Lung (tissue), 12 donors: ENCODE data around the gene CCL19. TPM values are rescaled to one million over a fixed set of nuclear protein-coding genes. Genes with fewer than 3 reads are reported as not detected.

Experiments
- ATAC-seq: fragments of 200-7000 bp; cut with Tn5 transposase; one replicate; pipeline ENCODE4 v1.9.1; 2020; ENCODE audit warnings: moderate number of reproducible peaks; ENCODE audit not compliant: insufficient read depth, low FRiP score
- DNase-seq, 3 donors: peaks; one replicate each; pipeline ENCODE4 v3.0.0-alpha.2; 2013 to 2017
- H3K27ac ChIP-seq, 2 donors: one replicate each; pipeline ENCODE4 v1.5.1; 2013; ENCODE audit warnings: mild to moderate bottlenecking in 2 of 2, moderate library complexity in 2 of 2, control low read depth in 1 of 2, inconsistent platforms in 1 of 2, low read depth in 1 of 2, low read length in 1 of 2
- H3K27me3 ChIP-seq, 3 donors: one replicate each; pipeline ENCODE4 v1.5.1; 2013; ENCODE audit warnings: low read length in 2 of 3; ENCODE audit not compliant: control insufficient read depth in 3 of 3, insufficient read depth in 3 of 3
- H3K36me3 ChIP-seq, 4 donors: one replicate each; pipeline ENCODE4 v1.5.1; 2013; ENCODE audit warnings: low read length in 4 of 4, mild to moderate bottlenecking in 1 of 4, moderate library complexity in 1 of 4; ENCODE audit not compliant: control insufficient read depth in 4 of 4, insufficient read depth in 4 of 4
- H3K4me1 ChIP-seq, 5 donors: one replicate each; pipeline ENCODE4 v1.5.1; 2013; ENCODE audit warnings: low read length in 5 of 5, mild to moderate bottlenecking in 2 of 5, moderate library complexity in 1 of 5; ENCODE audit not compliant: control insufficient read depth in 5 of 5, insufficient read depth in 5 of 5
- H3K4me3 ChIP-seq: one replicate; pipeline ENCODE4 v1.5.1; 2013; ENCODE audit warnings: mild to moderate bottlenecking, control low read depth, moderate library complexity
- H3K9ac ChIP-seq, 2 donors: one replicate each; pipeline ENCODE4 v1.5.1; 2013; ENCODE audit warnings: low read length in 2 of 2, control low read depth in 1 of 2; ENCODE audit not compliant: insufficient read depth in 1 of 2
- H3K9me3 ChIP-seq, 4 donors: one replicate each; pipeline ENCODE4 v1.5.1; 2013; ENCODE audit warnings: low read length in 3 of 4, mild to moderate bottlenecking in 1 of 4, moderate library complexity in 1 of 4; ENCODE audit not compliant: control insufficient read depth in 4 of 4, insufficient read depth in 3 of 4
- WGBS, 2 donors: extraction: QIAGEN DNeasy Blood & Tissue Kit; methylation state at CpG; one replicate each; pipeline ENCODE4 v1.1.7; 2013; 5-methylcytosine and 5-hydroxymethylcytosine counted together
- polyA plus RNA-seq, 2 donors: library from polyadenylated mRNA; stranded (reverse); fragments of 200-250 nt; gene quantifications; one replicate each; pipeline ENCODE4 v1.2.1, GENCODE V29; 2013
- total RNA-seq, 2 donors: library from RNA; depleted of rRNA in 1 of 2; stranded (reverse); fragments of >200 nt in 1 of 2; gene quantifications; one replicate each; pipeline ENCODE4 v1.2.1, GENCODE V29; 2014 to 2021
- TF ChIP-seq, protein P1 (sequence below): IDR thresholded peaks from 2 replicates; pipeline ENCODE4 v1.5.1; 2012; ENCODE audit warnings: mild to moderate bottlenecking; ENCODE audit errors: control extremely low read depth, extremely low read depth
- donor health status: control.
- donor health status: control.
- donor health status: Bipolar disorder and iron deficiency.
- donor health status: healthy.
- donor health status: DM: yes; HTN: yes; CAD: no.

The CCL19 gene
- total and polyA plus RNA-seq, 4 donors, result 6.5 to 81.5 (median 26.6) TPM

DNA sequence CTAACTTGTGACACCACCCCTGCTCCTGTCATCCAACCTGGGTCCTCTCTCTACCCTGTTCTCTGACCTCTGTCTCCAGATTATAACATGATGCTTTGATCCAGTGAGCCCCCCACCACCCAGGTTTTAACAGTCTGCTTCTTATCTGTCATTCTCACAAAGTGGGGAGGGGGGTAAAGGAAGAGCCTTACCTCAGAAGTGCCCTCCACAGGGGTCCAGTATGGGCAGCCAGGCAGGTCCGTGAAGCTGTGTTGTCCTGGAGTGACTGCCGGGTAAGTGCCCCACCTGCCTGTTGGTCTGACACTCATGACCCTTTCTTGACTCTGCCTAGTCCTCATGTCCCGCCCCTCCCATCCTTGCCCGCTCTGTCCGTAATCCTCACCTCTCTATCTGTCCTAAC is 35.7 kb downstream of the CCL19 start:
- WGBS, 2 donors, result 78 to 86% methylated on average over 5 of the region's 5 CpGs
- ATAC-seq, result no peak

DNA sequence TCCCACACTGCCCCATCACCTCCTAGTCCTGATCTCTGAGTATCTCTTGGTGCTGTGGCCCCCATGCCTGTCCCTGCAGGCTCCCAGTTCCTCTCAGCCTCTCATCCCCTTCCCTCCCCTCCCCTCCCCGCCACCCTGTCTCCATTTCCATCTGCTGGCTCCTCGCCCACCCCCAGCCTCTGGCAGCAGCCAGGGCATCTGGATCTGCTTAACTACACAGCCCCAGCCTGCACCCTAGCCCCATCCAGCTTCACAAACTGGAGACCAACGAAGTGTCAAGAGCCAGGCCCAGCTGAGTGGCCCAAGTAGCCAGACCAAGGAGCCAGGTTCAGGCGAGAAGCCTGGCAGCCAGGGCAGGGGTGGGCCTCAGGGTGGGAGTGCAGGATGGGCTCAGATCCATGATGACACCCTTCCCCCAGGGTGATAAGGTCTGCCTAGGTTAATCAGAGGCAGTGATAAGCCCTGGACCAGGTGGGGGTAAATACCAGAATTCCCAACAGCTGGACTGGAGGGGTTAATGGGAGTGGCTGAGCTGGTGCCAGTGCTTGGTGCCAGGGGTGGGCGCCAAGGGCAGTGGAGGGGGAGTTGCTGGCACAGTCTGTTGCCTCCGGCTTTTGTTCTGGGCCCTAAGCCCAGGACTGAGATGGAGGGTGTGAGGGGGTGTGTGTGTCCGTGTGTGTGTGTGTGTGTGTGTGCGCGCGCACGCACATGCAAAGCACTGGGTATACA is 36.6 kb downstream of the CCL19 start:
- H3K9me3 ChIP-seq, result no peaks in the 10 kb centered on the region
- H3K9ac ChIP-seq, result no peak overlapping the region
- H3K4me3 ChIP-seq, result no peak overlapping the region
- ATAC-seq (no peak), DNase-seq (peak; percentile 91 to 95 (median 92))
- H3K4me1 ChIP-seq, result peaks cover 12 to 53% (median 35%) of the 10 kb centered on the region in 5 donors
- 49 to 61% methylated on average over 11 of the region's 11 CpGs for WGBS, 2 donors
- peaks cover 0 to 15% (median 8%) of the 10 kb centered on the region in 4 donors for H3K36me3 ChIP-seq
- TF ChIP-seq, protein P1, sequence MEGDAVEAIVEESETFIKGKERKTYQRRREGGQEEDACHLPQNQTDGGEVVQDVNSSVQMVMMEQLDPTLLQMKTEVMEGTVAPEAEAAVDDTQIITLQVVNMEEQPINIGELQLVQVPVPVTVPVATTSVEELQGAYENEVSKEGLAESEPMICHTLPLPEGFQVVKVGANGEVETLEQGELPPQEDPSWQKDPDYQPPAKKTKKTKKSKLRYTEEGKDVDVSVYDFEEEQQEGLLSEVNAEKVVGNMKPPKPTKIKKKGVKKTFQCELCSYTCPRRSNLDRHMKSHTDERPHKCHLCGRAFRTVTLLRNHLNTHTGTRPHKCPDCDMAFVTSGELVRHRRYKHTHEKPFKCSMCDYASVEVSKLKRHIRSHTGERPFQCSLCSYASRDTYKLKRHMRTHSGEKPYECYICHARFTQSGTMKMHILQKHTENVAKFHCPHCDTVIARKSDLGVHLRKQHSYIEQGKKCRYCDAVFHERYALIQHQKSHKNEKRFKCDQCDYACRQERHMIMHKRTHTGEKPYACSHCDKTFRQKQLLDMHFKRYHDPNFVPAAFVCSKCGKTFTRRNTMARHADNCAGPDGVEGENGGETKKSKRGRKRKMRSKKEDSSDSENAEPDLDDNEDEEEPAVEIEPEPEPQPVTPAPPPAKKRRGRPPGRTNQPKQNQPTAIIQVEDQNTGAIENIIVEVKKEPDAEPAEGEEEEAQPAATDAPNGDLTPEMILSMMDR, result no peak
- H3K27ac ChIP-seq, result peak overlapping the region; percentile 60 to 88
- H3K27me3 ChIP-seq, result no peaks in the 10 kb centered on the region

More for the DNA sequence above, 35.7 kb downstream of the CCL19 start:
- Histone ChIP-seq H3K27ac (peak overlapping the region in 1 of 2 donors; percentile 61), H3K9ac (no peak overlapping the region), H3K9me3 (no peaks in the 10 kb centered on the region), H3K36me3 (peaks cover 0 to 14% (median 6%) of the 10 kb centered on the region in 4 donors), H3K4me3 (no peak overlapping the region), H3K4me1 (peaks cover 12 to 52% (median 35%) of the 10 kb centered on the region in 5 donors), H3K27me3 (no peaks in the 10 kb centered on the region)
- TF ChIP-seq, protein P1, result no peak
- no peak for DNase-seq

DNA sequence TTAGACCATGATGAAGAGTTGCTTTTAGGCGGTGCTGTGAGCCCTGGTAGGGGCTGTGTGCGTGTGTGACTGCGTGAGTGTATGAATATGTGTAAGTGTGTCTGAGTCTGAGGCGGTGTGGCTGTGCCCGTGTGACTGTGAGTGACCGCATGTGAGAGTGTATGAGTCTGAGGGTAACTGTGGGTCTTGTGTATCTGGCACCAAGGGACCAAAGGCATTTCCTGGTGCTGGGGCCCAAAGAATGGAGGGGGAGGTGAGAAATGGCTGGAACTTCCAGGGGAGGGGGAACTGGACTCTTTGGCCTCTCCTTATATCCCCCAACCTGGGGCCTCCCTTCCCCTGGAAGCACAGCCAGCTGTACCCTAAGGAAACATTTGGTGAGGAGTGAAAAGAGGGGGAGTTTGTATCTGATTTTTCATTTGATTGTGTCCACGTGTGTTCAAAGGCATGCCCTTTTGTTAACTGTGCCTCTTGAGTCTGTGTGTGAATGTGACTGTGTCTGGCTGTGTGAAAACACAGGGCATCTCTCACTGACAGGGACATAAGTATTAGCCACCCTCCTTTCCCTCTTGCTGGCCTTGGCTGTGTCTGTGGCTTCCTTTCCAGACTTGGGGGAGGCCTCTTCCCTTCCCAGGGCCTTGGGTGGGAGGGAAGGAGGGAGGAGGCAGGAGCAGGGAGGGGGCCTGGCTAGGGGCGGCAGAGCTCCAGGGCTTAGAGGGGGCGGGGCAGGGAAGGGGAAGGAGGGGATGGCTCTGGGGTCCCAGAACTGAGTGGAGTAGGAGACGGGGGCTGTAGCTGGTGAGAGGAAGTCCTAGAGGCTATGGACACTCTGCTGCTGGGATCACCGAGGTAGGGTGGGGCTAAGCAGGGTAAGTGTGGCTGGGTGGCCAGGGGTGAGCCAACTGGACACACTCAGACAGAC is 37.7 kb downstream of the CCL19 start:
- TF ChIP-seq, protein P1, result no peak
- Histone ChIP-seq H3K9ac (peak overlapping the region in 1 of 2 donors; percentile 44), H3K4me3 (no peak overlapping the region), H3K27ac (peak overlapping the region; percentile 81 to 88), H3K4me1 (peaks cover 12 to 53% (median 35%) of the 10 kb centered on the region in 5 donors), H3K9me3 (no peaks in the 10 kb centered on the region), H3K36me3 (peaks cover 0 to 24% (median 16%) of the 10 kb centered on the region in 4 donors), H3K27me3 (no peaks in the 10 kb centered on the region)
- 43 to 49% methylated on average over 11 of the region's 11 CpGs for WGBS, 2 donors
- DNase-seq (peak; percentile 83 to 92 (median 89)), ATAC-seq (no peak)
